GM12801 (cell line): ENCODE results near the gene LGR6.

Source experiments
- TF ChIP-seq, protein P1 (sequence below): IDR thresholded peaks from one replicate; pipeline ENCODE4 v1.5.1; 2011; ENCODE audit warnings: control low read depth; ENCODE audit not compliant: insufficient read length; ENCODE audit errors: extremely low read depth

LGR6 gene

DNA sequence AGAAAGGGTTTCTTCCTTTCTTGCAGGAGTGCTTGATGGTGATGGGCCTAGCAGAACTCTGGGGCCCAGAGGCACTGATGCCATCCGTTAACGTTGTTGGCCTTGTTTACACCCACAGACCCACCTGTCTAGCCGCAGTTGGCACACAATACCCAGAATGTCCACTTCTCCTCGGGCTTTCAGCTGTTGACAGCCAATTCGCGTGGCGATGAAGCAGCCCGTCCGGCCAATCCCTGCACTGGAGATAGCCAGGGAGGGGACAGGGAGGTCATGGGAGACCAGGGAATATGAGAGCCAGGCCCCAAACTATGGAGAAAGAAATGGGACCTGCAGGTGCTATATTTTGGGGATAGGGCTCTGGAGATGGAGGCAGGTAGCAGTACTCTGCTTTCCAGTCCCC lies 43.4 kb upstream of the LGR6 start:
- TF ChIP-seq, protein P1, sequence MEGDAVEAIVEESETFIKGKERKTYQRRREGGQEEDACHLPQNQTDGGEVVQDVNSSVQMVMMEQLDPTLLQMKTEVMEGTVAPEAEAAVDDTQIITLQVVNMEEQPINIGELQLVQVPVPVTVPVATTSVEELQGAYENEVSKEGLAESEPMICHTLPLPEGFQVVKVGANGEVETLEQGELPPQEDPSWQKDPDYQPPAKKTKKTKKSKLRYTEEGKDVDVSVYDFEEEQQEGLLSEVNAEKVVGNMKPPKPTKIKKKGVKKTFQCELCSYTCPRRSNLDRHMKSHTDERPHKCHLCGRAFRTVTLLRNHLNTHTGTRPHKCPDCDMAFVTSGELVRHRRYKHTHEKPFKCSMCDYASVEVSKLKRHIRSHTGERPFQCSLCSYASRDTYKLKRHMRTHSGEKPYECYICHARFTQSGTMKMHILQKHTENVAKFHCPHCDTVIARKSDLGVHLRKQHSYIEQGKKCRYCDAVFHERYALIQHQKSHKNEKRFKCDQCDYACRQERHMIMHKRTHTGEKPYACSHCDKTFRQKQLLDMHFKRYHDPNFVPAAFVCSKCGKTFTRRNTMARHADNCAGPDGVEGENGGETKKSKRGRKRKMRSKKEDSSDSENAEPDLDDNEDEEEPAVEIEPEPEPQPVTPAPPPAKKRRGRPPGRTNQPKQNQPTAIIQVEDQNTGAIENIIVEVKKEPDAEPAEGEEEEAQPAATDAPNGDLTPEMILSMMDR, result no peak

DNA sequence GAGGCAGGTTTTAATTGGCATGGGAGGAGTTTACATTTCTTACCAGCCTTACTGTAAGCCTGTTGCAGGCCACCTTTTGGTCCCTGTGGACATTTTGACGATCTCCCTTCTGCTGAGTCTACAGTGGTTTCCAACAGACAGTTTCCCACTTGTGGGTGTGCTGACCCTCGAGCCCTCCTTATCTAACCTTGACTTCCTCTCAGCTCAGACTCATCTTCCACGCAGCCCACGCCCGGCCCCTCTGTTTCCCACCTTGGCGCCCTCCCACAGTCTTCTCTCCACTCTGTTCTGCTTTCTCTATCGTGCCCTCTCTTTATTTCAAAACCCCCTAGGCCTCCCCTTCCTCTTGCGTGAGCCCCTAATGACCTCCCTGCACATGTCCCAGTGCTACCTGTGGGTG lies 43.0 kb upstream of the LGR6 start:
- TF ChIP-seq, protein P1, result no peak

DNA sequence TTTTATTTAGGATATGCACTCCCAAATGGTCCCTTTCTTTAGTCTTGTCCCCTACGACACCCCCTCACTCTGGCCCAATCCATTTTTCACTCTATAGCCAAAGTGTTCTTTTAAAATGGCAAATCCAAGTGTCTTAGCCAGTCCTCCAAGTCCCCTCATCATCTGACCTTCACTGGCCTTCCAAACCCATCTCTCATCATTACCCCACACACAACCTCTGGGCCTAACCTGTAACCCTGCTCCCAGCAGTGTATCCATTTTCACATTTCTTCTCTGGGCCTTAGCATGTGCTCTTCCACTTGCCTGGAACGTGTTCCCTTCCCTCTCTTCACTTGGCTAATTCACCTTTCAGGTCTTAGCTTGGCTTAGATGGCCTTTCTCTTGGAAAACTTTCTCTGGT lies 42.6 kb upstream of the LGR6 start:
- TF ChIP-seq, protein P1, result no peak

DNA sequence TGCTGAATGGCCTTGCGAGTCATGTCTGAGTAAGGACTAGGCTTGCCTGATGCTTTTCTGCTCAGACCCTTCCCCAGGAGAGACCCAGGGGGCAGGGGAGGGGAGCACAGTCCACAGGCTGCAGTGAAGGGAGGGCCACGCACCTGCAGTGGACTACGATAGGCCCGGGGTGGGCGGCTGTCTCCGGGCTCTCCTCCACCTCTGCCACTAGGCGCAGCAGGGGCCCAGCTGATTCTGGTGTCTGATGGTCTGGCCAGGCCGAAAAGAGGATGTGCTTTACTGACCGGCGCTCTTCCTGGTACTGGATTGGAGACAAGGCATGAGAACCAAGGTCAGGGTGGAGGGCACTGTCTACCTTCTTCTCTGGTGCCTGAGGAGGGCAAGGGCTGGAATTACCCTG lies 41.2 kb upstream of the LGR6 start:
- TF ChIP-seq, protein P1, result no peak

DNA sequence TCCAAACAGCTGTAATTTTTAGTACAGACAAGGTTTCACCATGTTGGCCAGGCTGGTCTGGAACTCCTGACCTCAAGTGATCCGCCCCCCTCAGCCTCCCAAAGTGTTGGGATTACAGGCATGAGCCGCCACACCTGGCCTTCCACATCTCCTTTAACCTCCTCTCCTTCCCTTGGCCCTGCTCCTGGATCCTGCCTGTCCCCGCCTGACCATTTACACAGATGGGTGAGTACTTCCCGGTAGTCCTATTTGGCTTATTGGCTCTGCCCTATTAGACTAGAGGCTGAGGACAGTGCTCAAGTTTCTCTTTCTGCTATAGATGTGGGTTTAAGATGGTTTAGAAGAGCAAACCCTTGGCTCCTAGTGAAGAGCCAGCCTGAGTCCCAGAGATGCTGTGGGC lies 40.3 kb upstream of the LGR6 start:
- TF ChIP-seq, protein P1, result no peak

DNA sequence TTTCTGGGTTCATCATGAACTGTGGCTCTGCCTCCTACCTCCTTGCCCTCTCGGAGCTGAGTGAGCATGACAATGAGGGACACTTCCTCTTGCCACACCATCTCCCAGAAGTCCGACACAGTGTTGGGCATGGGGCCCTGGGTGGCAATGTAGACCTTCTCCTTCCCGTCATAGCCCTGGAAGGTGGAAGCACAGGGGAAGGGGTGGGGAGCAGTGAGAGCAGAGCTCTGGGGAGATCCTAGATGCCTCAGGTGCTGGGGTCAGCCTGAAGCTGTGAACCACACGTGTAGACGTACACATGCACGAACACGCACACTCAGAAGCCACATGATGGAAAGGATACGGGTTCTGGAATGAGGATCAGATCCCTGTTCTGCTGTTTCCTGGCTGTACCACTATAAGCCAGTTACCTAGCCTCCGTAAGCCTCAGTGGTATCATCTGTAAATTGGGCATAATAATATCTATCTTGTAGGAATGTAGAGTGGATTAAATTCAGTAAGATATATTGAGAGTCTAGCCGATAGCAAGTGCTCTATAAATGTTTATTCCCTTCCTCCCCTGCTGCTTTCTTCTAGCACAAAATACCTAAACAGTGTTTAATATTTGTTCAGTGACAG lies 39.3 kb upstream of the LGR6 start:
- TF ChIP-seq, protein P1, result no peak

DNA sequence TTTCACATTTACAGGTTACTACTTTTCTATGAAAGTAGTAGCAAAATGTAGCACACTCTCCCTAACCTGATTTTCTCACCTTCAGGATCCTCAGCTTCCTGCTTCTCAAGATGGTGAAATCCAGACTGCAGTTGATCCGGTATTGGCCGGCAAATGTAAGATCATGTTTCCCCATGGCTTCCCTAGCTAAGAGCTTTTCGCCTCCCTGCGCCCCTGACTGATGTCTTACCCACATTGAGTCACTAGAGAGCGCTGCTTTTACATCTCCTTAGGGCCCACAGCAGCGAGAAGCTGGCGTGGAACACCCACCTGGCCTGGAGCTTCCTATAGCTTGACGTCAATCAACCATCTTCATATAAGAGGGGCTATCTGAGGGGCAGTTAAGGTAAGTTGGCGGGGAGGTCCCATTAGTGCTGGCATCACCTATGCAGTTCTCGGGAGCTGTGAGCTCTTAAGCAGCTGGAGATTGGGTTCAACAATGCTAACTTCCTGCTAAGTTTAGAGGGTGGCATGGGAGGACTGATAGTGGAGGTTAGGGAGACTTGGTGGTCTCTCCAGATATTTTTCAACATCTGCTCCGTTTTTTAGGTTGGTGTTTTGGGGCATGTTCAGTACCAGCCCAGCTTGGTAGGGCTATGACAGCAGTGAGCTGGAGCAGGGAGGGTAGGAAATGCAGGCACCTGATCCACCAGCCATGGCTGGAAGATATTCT lies 38.7 kb upstream of the LGR6 start:
- TF ChIP-seq, protein P1, result no peak
